DND-41 (cell line): ENCODE measurements around the gene AHCYL1.

Source experiments
- ATAC-seq: fragments of 200-7000 bp; cut with Tn5 transposase; 3 replicates; pipeline ENCODE4 v1.9.1; 2021; ENCODE audit warnings: low read depth; ENCODE audit not compliant: insufficient read depth
- DNase-seq: peaks from one replicate; pipeline ENCODE4 v3.0.0-alpha.2; 2020
- H2AFZ ChIP-seq: 2 replicates; pipeline ENCODE4 v1.6.0; 2012; ENCODE audit warnings: low read depth, low read length
- H3K27ac ChIP-seq: 2 replicates; pipeline ENCODE4 v1.5.1; 2012; ENCODE audit warnings: low read length, inconsistent platforms
- H3K27me3 ChIP-seq: fragments of 200-600 bp; sonication (generic); 2 replicates; pipeline ENCODE4 v1.6.0; 2012; ENCODE audit warnings: low read length, mild to moderate bottlenecking, inconsistent platforms; ENCODE audit not compliant: insufficient read depth, poor library complexity
- H3K36me3 ChIP-seq: 2 replicates; pipeline ENCODE4 v1.5.1; 2012; ENCODE audit warnings: low read length, inconsistent platforms; ENCODE audit not compliant: insufficient read depth
- H3K4me1 ChIP-seq: 2 replicates; pipeline ENCODE4 v1.5.1; 2012; ENCODE audit warnings: mild to moderate bottlenecking, low read length; ENCODE audit not compliant: insufficient read depth
- H3K4me2 ChIP-seq: 2 replicates; pipeline ENCODE4 v1.6.0; 2012; ENCODE audit warnings: mild to moderate bottlenecking, moderate library complexity, low read length, inconsistent platforms; ENCODE audit not compliant: insufficient read depth
- H3K4me3 ChIP-seq, 2 experiments: fragments of 200-600 bp in 1 of 2; shearing (Covaris generic) in 1 of 2; 2 replicates each; pipeline ENCODE4 v1.5.1; 2012 to 2016; ENCODE audit warnings: inconsistent platforms in 2 of 2, low read length in 2 of 2, mild to moderate bottlenecking in 2 of 2, low read depth in 1 of 2, moderate library complexity in 1 of 2
- H3K79me2 ChIP-seq: 2 replicates; pipeline ENCODE4 v1.6.0; 2012; ENCODE audit warnings: low read length, inconsistent platforms; ENCODE audit not compliant: insufficient read depth
- H3K9ac ChIP-seq: 2 replicates; pipeline ENCODE4 v1.6.0; 2012; ENCODE audit warnings: low read depth, mild to moderate bottlenecking, inconsistent platforms, low read length, moderate library complexity
- H3K9me3 ChIP-seq: 2 replicates; pipeline ENCODE4 v1.5.1; 2012; ENCODE audit warnings: low read length, moderate library complexity, mild to moderate bottlenecking, inconsistent platforms; ENCODE audit not compliant: insufficient read depth, severe bottlenecking
- H4K20me1 ChIP-seq: 2 replicates; pipeline ENCODE4 v1.6.0; 2012; ENCODE audit warnings: low read length; ENCODE audit not compliant: insufficient read depth
- EZH2 ChIP-seq: IDR thresholded peaks from 3 replicates; pipeline ENCODE4 v1.6.1; 2012; ENCODE audit warnings: borderline replicate concordance, low read depth, mild to moderate bottlenecking, moderate library complexity, low read length, inconsistent platforms; ENCODE audit not compliant: severe bottlenecking
- TF ChIP-seq, protein P1 (sequence below): IDR thresholded peaks from 2 replicates; pipeline ENCODE4 v1.5.1; 2012; ENCODE audit warnings: borderline replicate concordance, low read length, moderate library complexity, mild to moderate bottlenecking; ENCODE audit not compliant: poor library complexity, severe bottlenecking; ENCODE audit errors: extremely low read depth

AHCYL1 gene

DNA sequence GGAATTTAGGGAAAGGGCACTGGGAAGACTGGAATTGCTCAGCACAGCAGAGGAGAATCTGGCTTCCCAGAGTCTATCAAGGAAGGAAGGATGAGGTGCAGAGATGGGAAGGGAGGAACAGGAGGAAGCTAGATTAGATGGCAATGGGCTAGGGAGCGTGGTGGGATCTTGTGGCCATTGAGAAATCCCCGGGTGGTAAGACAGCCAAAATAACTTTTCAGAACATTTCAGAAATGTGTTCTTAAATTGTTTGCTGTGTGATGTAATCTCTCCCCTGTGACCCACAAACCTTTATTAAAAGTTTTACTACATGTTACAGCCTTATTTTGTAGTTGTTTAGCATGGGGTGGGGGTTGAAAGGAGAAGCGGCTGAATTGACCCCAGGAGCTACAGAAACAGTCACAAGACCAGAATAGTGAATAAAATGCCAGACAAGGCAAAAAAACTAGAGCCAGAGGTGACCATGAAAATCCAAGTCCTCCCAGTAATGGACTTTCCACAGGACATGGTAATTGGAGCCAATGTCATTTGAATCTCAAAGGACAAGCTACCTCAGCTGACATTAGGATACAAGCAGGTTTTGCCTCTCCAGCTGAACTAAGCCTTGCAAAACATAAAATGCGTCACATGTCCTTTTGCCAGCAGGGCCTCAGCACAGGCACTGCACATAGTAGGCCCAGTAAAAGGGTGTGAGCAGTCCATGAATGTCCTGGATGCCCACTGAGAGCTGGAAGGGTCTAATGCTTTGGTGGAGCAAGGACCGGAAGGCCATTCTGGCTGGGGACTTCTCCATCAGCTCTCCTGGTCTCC, 980 bp upstream of the AHCYL1 start:
- no peak for TF ChIP-seq EZH2
- TF ChIP-seq, protein P1, sequence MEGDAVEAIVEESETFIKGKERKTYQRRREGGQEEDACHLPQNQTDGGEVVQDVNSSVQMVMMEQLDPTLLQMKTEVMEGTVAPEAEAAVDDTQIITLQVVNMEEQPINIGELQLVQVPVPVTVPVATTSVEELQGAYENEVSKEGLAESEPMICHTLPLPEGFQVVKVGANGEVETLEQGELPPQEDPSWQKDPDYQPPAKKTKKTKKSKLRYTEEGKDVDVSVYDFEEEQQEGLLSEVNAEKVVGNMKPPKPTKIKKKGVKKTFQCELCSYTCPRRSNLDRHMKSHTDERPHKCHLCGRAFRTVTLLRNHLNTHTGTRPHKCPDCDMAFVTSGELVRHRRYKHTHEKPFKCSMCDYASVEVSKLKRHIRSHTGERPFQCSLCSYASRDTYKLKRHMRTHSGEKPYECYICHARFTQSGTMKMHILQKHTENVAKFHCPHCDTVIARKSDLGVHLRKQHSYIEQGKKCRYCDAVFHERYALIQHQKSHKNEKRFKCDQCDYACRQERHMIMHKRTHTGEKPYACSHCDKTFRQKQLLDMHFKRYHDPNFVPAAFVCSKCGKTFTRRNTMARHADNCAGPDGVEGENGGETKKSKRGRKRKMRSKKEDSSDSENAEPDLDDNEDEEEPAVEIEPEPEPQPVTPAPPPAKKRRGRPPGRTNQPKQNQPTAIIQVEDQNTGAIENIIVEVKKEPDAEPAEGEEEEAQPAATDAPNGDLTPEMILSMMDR: no peak
- ATAC-seq (no peak), DNase-seq (no peak)
- H3K4me3 ChIP-seq: no peak overlapping the region
- peak overlapping the region; percentile 60 for H3K27ac ChIP-seq
- 0 out of 2 replicates have a peak, but pooled peaks cover 10% of the 10 kb centered on the region for H3K36me3 ChIP-seq
- peaks cover 40% of the 10 kb centered on the region for H3K79me2 ChIP-seq
- H3K9ac ChIP-seq: peak overlapping the region; percentile 83
- peaks cover 38% of the 10 kb centered on the region for H3K4me1 ChIP-seq
- peak overlapping the region; percentile 83 for H2AFZ ChIP-seq
- H4K20me1 ChIP-seq: peaks cover 14% of the 10 kb centered on the region; the same call in 1 of the 2 replicates
- no peaks in the 10 kb centered on the region for H3K9me3 ChIP-seq
- peak overlapping the region; percentile 94; the same call in 1 of the 2 replicates for H3K4me2 ChIP-seq
- H3K27me3 ChIP-seq: no peaks in the 10 kb centered on the region

DNA sequence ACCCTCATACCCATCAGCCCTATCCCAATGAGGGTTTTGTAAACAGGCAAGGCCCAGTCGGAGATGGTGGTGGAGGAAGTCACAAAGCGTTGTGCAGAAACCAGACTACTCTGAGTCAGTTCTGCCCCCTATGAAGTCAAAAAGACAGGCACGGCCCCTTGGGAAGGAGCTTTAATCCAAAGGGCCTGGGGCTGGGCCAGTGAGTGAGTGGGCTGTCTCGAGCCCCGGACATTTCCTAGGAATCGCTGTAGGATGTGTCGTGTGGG, 442 bp upstream of the AHCYL1 start:
- Histone ChIP-seq H3K9ac (peak overlapping the region; percentile 83), H4K20me1 (peaks cover 17% of the 10 kb centered on the region; the same call in 1 of the 2 replicates), H3K27me3 (no peaks in the 10 kb centered on the region), H3K9me3 (no peaks in the 10 kb centered on the region), H2AFZ (peak overlapping the region; percentile 83), H3K4me1 (peaks cover 38% of the 10 kb centered on the region), H3K36me3 (0 out of 2 replicates have a peak, but pooled peaks cover 10% of the 10 kb centered on the region), H3K4me2 (peak overlapping the region; percentile 94), H3K4me3 (peak overlapping the region in 1 of 2 experiments; percentile 84; a peak in 2 of 4 replicates), H3K79me2 (peaks cover 45% of the 10 kb centered on the region), H3K27ac (peak overlapping the region; percentile 60)
- TF ChIP-seq, protein P1: no peak
- TF ChIP-seq EZH2: no peak
- DNase-seq (no peak), ATAC-seq (no peak; the same call in 2 of the 3 replicates)

DNA sequence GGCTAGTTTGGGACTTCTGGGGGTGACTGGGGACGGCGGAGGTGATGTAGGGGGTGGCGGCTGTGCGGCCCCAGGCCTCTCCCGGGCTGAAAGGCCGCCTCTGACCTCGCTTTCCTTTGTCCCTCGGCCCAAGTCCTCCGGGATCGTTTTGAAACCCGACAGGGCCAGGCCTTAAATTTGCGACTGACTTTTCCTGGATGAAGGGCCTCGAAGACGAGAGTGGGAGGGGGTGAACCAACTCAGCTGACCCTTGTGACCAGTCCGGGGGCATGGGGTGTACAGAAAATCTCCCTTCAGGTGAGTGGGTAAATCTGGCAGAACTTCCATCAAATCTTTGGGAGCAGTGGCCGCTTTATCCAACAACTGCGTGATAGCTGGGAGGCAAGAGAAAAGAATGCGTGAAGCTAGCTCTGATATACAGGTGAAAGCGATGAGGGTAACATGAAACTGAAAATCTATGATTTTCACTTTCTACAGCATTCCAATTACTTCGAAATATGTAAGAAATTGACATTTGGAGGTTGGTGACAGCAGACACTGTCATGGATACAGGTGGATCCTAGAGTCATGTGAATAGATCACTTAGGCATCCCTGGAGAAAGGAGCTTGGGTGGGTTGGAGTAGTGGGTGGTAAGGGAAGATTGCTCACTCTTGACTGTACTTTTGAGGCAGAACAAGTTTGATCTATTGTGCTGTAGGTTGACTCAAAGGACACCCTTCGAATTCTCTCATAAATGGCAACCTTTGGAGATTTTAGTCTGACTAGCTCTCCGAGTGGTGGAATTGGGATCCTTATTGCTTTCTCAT, 885 bp downstream of the AHCYL1 start:
- peaks cover 24% of the 10 kb centered on the region; the same call in 1 of the 2 replicates for H4K20me1 ChIP-seq
- TF ChIP-seq EZH2: no peak
- TF ChIP-seq, protein P1: no peak
- H2AFZ ChIP-seq: peak overlapping the region; percentile 83
- H3K27ac ChIP-seq: peak overlapping the region; percentile 80
- ATAC-seq (no peak), DNase-seq (no peak)
- H3K79me2 ChIP-seq: peaks cover 57% of the 10 kb centered on the region
- H3K9ac ChIP-seq: peak overlapping the region; percentile 83
- H3K9me3 ChIP-seq: no peaks in the 10 kb centered on the region
- H3K36me3 ChIP-seq: 0 out of 2 replicates have a peak, but pooled peaks cover 10% of the 10 kb centered on the region
- peak overlapping the region; percentile 82 to 84 for H3K4me3 ChIP-seq
- peaks cover 38% of the 10 kb centered on the region for H3K4me1 ChIP-seq
- peak overlapping the region; percentile 94 for H3K4me2 ChIP-seq
- no peaks in the 10 kb centered on the region for H3K27me3 ChIP-seq
